Mesenteric fat pad (tissue), 1 donor: ENCODE data around the gene ARID1A. TPM values are rescaled to one million over a fixed set of nuclear protein-coding genes. Genes with fewer than 3 reads are reported as not detected.

Experiments used
- DNase-seq: peaks from one replicate; pipeline ENCODE4 v3.0.0-alpha.2; 2020; ENCODE audit warnings: low spot score
- total RNA-seq: library from RNA; stranded (reverse); fragmentation: NEBNext Ultra II Directional; extraction: Animal tissue kit (Norgen Biotek cat#: 25700); gene quantifications from one replicate; pipeline ENCODE4 v1.2.1, GENCODE V29; 2021
- donor health status: DM: yes; HTN: yes; CAD: no.

ARID1A gene
- total RNA-seq, 1 donor from 2014 or later: 64.2 TPM

GRCh38 chr1:26822737-26823395 is 127.1 kb downstream of the ARID1A start:
- DNase-seq: no peak

GRCh38 chr1:26824731-26825130 is 128.9 kb downstream of the ARID1A start:
- no peak for DNase-seq

- DNase-seq: peak; percentile 91
These were observed 130.7 kb downstream of the ARID1A start, which contains the start of gene ZDHHC18 for GRCh38 chr1:26826261-26827105. ZDHHC18 (plus strand) TSS chr1:26826688; CDS start chr1:26826805, 117 bp downstream.

GRCh38 chr1:26827106-26827604 is 131.3 kb downstream of the ARID1A start:
- DNase-seq: peak; percentile 84

- peak; percentile 55 for DNase-seq
These were observed 131.8 kb downstream of the ARID1A start for GRCh38 chr1:26827663-26828062.

GRCh38 chr1:26828411-26828991 is 132.7 kb downstream of the ARID1A start:
- DNase-seq: peak; percentile 60

GRCh38 chr1:26829184-26829911 is 133.5 kb downstream of the ARID1A start:
- no peak for DNase-seq

GRCh38 chr1:26831059-26831458 is 135.2 kb downstream of the ARID1A start:
- no peak for DNase-seq

Other genes starting within 250 kb of the ARID1A start
- 151 TPM for gene HMGN2, start 223.6 kb upstream of the ARID1A start, total RNA-seq
- 28.3 TPM for gene RPS6KA1, start 166.3 kb upstream of the ARID1A start, total RNA-seq
- gene PIGV, start 91.9 kb downstream of the ARID1A start, total RNA-seq: 9.0 TPM
- 52.5 TPM for gene ZDHHC18, start 130.7 kb downstream of the ARID1A start, total RNA-seq
- 1.3 TPM for gene SFN, start 167.1 kb downstream of the ARID1A start, total RNA-seq
- 28.5 TPM for gene GPN2, start 194.3 kb downstream of the ARID1A start, total RNA-seq
- gene GPATCH3, start 204.5 kb downstream of the ARID1A start, total RNA-seq: 13.0 TPM
- gene NR0B2, start 218.0 kb downstream of the ARID1A start, total RNA-seq: 0.29 TPM
- gene NUDC, start 225.7 kb downstream of the ARID1A start, total RNA-seq: 49.7 TPM